Measurements from ENCODE around the gene CRNN.

Gene CRNN

GRCh38 chr1:152448496-152448895, 34.4 kb upstream of the CRNN start:
- no peak overlapping the region for H3K4me3 ChIP-seq (ENCODE audit: insufficient read depth, low read depth, low read length, poor library complexity, severe bottlenecking)
- no peak overlapping the region for H3K27ac ChIP-seq (ENCODE audit: insufficient read depth, low read length, poor library complexity, severe bottlenecking)
- no peak for DNase-seq
- H3K27me3 ChIP-seq (replicated peaks; ENCODE audit: control insufficient read depth, insufficient read depth, low read length, poor library complexity, severe bottlenecking): no peaks in the 10 kb centered on the region
- H3K4me1 ChIP-seq (ENCODE audit: control insufficient read depth, insufficient read depth, low read length, poor library complexity, severe bottlenecking): no peaks in the 10 kb centered on the region
- H3K9me3 ChIP-seq (ENCODE audit: control insufficient read depth, low read length): no peaks in the 10 kb centered on the region
- no peaks in the 10 kb centered on the region for H3K36me3 ChIP-seq (ENCODE audit: control insufficient read depth, insufficient read depth, low read length)

GRCh38 chr1:152448095-152448494, 34.0 kb upstream of the CRNN start:
- no peaks in the 10 kb centered on the region for H3K9me3 ChIP-seq (ENCODE audit: control insufficient read depth, low read length)
- H3K4me3 ChIP-seq (ENCODE audit: insufficient read depth, low read depth, low read length, poor library complexity, severe bottlenecking): no peak overlapping the region
- no peak for DNase-seq
- H3K27ac ChIP-seq (ENCODE audit: insufficient read depth, low read length, poor library complexity, severe bottlenecking): no peak overlapping the region
- no peaks in the 10 kb centered on the region for H3K27me3 ChIP-seq (replicated peaks; ENCODE audit: control insufficient read depth, insufficient read depth, low read length, poor library complexity, severe bottlenecking)
- no peaks in the 10 kb centered on the region for H3K36me3 ChIP-seq (ENCODE audit: control insufficient read depth, insufficient read depth, low read length)
- no peaks in the 10 kb centered on the region for H3K4me1 ChIP-seq (ENCODE audit: control insufficient read depth, insufficient read depth, low read length, poor library complexity, severe bottlenecking)

GRCh38 chr1:152447484-152447883, 33.4 kb upstream of the CRNN start:
- H3K9me3 ChIP-seq (ENCODE audit: control insufficient read depth, low read length): no peaks in the 10 kb centered on the region
- H3K4me1 ChIP-seq (ENCODE audit: control insufficient read depth, insufficient read depth, low read length, poor library complexity, severe bottlenecking): no peaks in the 10 kb centered on the region

GRCh38 chr1:152444045-152444444, 30.0 kb upstream of the CRNN start:
- H3K36me3 ChIP-seq (ENCODE audit: control insufficient read depth, insufficient read depth, low read length): no peaks in the 10 kb centered on the region
- no peak overlapping the region for H3K27ac ChIP-seq (ENCODE audit: insufficient read depth, low read length, poor library complexity, severe bottlenecking)
- no peaks in the 10 kb centered on the region for H3K27me3 ChIP-seq (replicated peaks; ENCODE audit: control insufficient read depth, insufficient read depth, low read length, poor library complexity, severe bottlenecking)
- no peaks in the 10 kb centered on the region for H3K4me1 ChIP-seq (ENCODE audit: control insufficient read depth, insufficient read depth, low read length, poor library complexity, severe bottlenecking)
- no peak overlapping the region for H3K4me3 ChIP-seq (ENCODE audit: insufficient read depth, low read depth, low read length, poor library complexity, severe bottlenecking)
- H3K9me3 ChIP-seq (ENCODE audit: control insufficient read depth, low read length): no peaks in the 10 kb centered on the region
- DNase-seq: no peak

More at GRCh38 chr1:152447484-152447883, 33.4 kb upstream of the CRNN start:
- Histone ChIP-seq H3K27me3 (replicated peaks; ENCODE audit: control insufficient read depth, insufficient read depth, low read length, poor library complexity, severe bottlenecking) (no peaks in the 10 kb centered on the region), H3K27ac (ENCODE audit: insufficient read depth, low read length, poor library complexity, severe bottlenecking) (no peak overlapping the region), H3K4me3 (ENCODE audit: insufficient read depth, low read depth, low read length, poor library complexity, severe bottlenecking) (no peak overlapping the region), H3K36me3 (ENCODE audit: control insufficient read depth, insufficient read depth, low read length) (no peaks in the 10 kb centered on the region)
- DNase-seq: no peak

GRCh38 chr1:152442765-152443164, 28.7 kb upstream of the CRNN start:
- Histone ChIP-seq H3K27ac (ENCODE audit: insufficient read depth, low read length, poor library complexity, severe bottlenecking) (no peak overlapping the region), H3K36me3 (ENCODE audit: control insufficient read depth, insufficient read depth, low read length) (no peaks in the 10 kb centered on the region), H3K27me3 (replicated peaks; ENCODE audit: control insufficient read depth, insufficient read depth, low read length, poor library complexity, severe bottlenecking) (no peaks in the 10 kb centered on the region), H3K9me3 (ENCODE audit: control insufficient read depth, low read length) (no peaks in the 10 kb centered on the region), H3K4me3 (ENCODE audit: insufficient read depth, low read depth, low read length, poor library complexity, severe bottlenecking) (no peak overlapping the region), H3K4me1 (ENCODE audit: control insufficient read depth, insufficient read depth, low read length, poor library complexity, severe bottlenecking) (no peaks in the 10 kb centered on the region)
- DNase-seq: no peak

- Histone ChIP-seq H3K27me3 (replicated peaks; ENCODE audit: control insufficient read depth, insufficient read depth, low read length, poor library complexity, severe bottlenecking) (no peaks in the 10 kb centered on the region), H3K36me3 (ENCODE audit: control insufficient read depth, insufficient read depth, low read length) (no peaks in the 10 kb centered on the region), H3K9me3 (ENCODE audit: control insufficient read depth, low read length) (no peaks in the 10 kb centered on the region), H3K4me1 (ENCODE audit: control insufficient read depth, insufficient read depth, low read length, poor library complexity, severe bottlenecking) (no peaks in the 10 kb centered on the region), H3K27ac (ENCODE audit: insufficient read depth, low read length, poor library complexity, severe bottlenecking) (no peak overlapping the region), H3K4me3 (ENCODE audit: insufficient read depth, low read depth, low read length, poor library complexity, severe bottlenecking) (no peak overlapping the region)
- no peak for DNase-seq
These were observed 28.2 kb upstream of the CRNN start for GRCh38 chr1:152442301-152442700.

GRCh38 chr1:152441756-152442155, 27.7 kb upstream of the CRNN start:
- Histone ChIP-seq H3K4me3 (ENCODE audit: insufficient read depth, low read depth, low read length, poor library complexity, severe bottlenecking) (no peak overlapping the region), H3K36me3 (ENCODE audit: control insufficient read depth, insufficient read depth, low read length) (no peaks in the 10 kb centered on the region), H3K9me3 (ENCODE audit: control insufficient read depth, low read length) (no peaks in the 10 kb centered on the region), H3K4me1 (ENCODE audit: control insufficient read depth, insufficient read depth, low read length, poor library complexity, severe bottlenecking) (no peaks in the 10 kb centered on the region), H3K27ac (ENCODE audit: insufficient read depth, low read length, poor library complexity, severe bottlenecking) (no peak overlapping the region), H3K27me3 (replicated peaks; ENCODE audit: control insufficient read depth, insufficient read depth, low read length, poor library complexity, severe bottlenecking) (no peaks in the 10 kb centered on the region)
- DNase-seq: no peak

GRCh38 chr1:152440635-152441471, 26.8 kb upstream of the CRNN start:
- Histone ChIP-seq H3K27ac (ENCODE audit: insufficient read depth, low read length, poor library complexity, severe bottlenecking) (no peak overlapping the region), H3K4me3 (ENCODE audit: insufficient read depth, low read depth, low read length, poor library complexity, severe bottlenecking) (no peak overlapping the region), H3K36me3 (ENCODE audit: control insufficient read depth, insufficient read depth, low read length) (no peaks in the 10 kb centered on the region), H3K4me1 (ENCODE audit: control insufficient read depth, insufficient read depth, low read length, poor library complexity, severe bottlenecking) (no peaks in the 10 kb centered on the region), H3K27me3 (replicated peaks; ENCODE audit: control insufficient read depth, insufficient read depth, low read length, poor library complexity, severe bottlenecking) (no peaks in the 10 kb centered on the region), H3K9me3 (ENCODE audit: control insufficient read depth, low read length) (no peaks in the 10 kb centered on the region)
- DNase-seq: peak; percentile 34 to 57 (median 35)

- no peaks in the 10 kb centered on the region for H3K9me3 ChIP-seq (ENCODE audit: control insufficient read depth, low read length)
- no peak overlapping the region for H3K27ac ChIP-seq (ENCODE audit: insufficient read depth, low read length, poor library complexity, severe bottlenecking)
- H3K4me3 ChIP-seq (ENCODE audit: insufficient read depth, low read depth, low read length, poor library complexity, severe bottlenecking): no peak overlapping the region
- no peaks in the 10 kb centered on the region for H3K36me3 ChIP-seq (ENCODE audit: control insufficient read depth, insufficient read depth, low read length)
- DNase-seq: no peak
- H3K27me3 ChIP-seq (replicated peaks; ENCODE audit: control insufficient read depth, insufficient read depth, low read length, poor library complexity, severe bottlenecking): no peaks in the 10 kb centered on the region
- H3K4me1 ChIP-seq (ENCODE audit: control insufficient read depth, insufficient read depth, low read length, poor library complexity, severe bottlenecking): no peaks in the 10 kb centered on the region
These were observed 22.8 kb upstream of the CRNN start for GRCh38 chr1:152436593-152437496.

GRCh38 chr1:152427458-152427857, 13.4 kb upstream of the CRNN start:
- no peaks in the 10 kb centered on the region for H3K4me1 ChIP-seq (ENCODE audit: control insufficient read depth, insufficient read depth, low read length, poor library complexity, severe bottlenecking)
- H3K36me3 ChIP-seq (ENCODE audit: control insufficient read depth, insufficient read depth, low read length): no peaks in the 10 kb centered on the region
- no peak for DNase-seq
- no peak overlapping the region for H3K4me3 ChIP-seq (ENCODE audit: insufficient read depth, low read depth, low read length, poor library complexity, severe bottlenecking)
- H3K9me3 ChIP-seq (ENCODE audit: control insufficient read depth, low read length): no peaks in the 10 kb centered on the region
- no peaks in the 10 kb centered on the region for H3K27me3 ChIP-seq (replicated peaks; ENCODE audit: control insufficient read depth, insufficient read depth, low read length, poor library complexity, severe bottlenecking)
- H3K27ac ChIP-seq (ENCODE audit: insufficient read depth, low read length, poor library complexity, severe bottlenecking): no peak overlapping the region

Data from effector memory CD4-positive, alpha-beta T cell (primary cell).